HG03342 (cell line): ENCODE measurements around the gene CCDC136.

Experiments used
- ATAC-seq: cut with Tn5 transposase; IDR thresholded peaks from one replicate; pipeline ENCODE4 v1.9.1; 2021; ENCODE audit warnings: mild to moderate bottlenecking, moderate library complexity; ENCODE audit not compliant: unreplicated experiment

The CCDC136 gene

GRCh38 chr7:128777156-128778123 lies 14.3 kb upstream of the CCDC136 start:
- ATAC-seq: no peak

GRCh38 chr7:128778946-128779345 lies 12.8 kb upstream of the CCDC136 start:
- ATAC-seq: no peak

GRCh38 chr7:128781126-128781525 lies 10.6 kb upstream of the CCDC136 start:
- no peak for ATAC-seq

- ATAC-seq: no peak
These were observed 9.9 kb upstream of the CCDC136 start for GRCh38 chr7:128781851-128782250.

- no peak for ATAC-seq
These were observed 8.5 kb upstream of the CCDC136 start for GRCh38 chr7:128783143-128783861.

GRCh38 chr7:128785738-128786137 lies 6.0 kb upstream of the CCDC136 start:
- ATAC-seq: no peak

- no peak for ATAC-seq
These were observed 3.0 kb upstream of the CCDC136 start for GRCh38 chr7:128788446-128789412.

- peak; percentile 3 for ATAC-seq
These were observed 1.3 kb upstream of the CCDC136 start for GRCh38 chr7:128790315-128791041.

GRCh38 chr7:128791972-128792327 lies 182 bp downstream of the CCDC136 start:
- ATAC-seq: no peak

GRCh38 chr7:128792471-128793180 lies 858 bp downstream of the CCDC136 start:
- no peak for ATAC-seq

- no peak for ATAC-seq
These were observed 1.4 kb downstream of the CCDC136 start for GRCh38 chr7:128793181-128793547.

GRCh38 chr7:128794020-128794419 lies 2.3 kb downstream of the CCDC136 start:
- ATAC-seq: no peak

GRCh38 chr7:128794436-128794835 lies 2.7 kb downstream of the CCDC136 start:
- ATAC-seq: no peak

- no peak for ATAC-seq
These were observed 3.4 kb downstream of the CCDC136 start for GRCh38 chr7:128795129-128795528.

GRCh38 chr7:128796327-128796726 lies 4.6 kb downstream of the CCDC136 start:
- no peak for ATAC-seq

- ATAC-seq: no peak
These were observed 7.7 kb downstream of the CCDC136 start for GRCh38 chr7:128799451-128799850.

- ATAC-seq: no peak
These were observed 8.8 kb downstream of the CCDC136 start for GRCh38 chr7:128800567-128800966.

- no peak for ATAC-seq
These were observed 9.2 kb downstream of the CCDC136 start for GRCh38 chr7:128801003-128801402.

- no peak for ATAC-seq
These were observed 10.1 kb downstream of the CCDC136 start for GRCh38 chr7:128801667-128802418.
